ENCODE data around the gene ABCC2. TPM values are rescaled to one million over a fixed set of nuclear protein-coding genes. Genes with fewer than 3 reads are reported as not detected.

ABCC2 gene
- total RNA-seq, 1 experiment from 2014 or later = 6.5 TPM

DNA sequence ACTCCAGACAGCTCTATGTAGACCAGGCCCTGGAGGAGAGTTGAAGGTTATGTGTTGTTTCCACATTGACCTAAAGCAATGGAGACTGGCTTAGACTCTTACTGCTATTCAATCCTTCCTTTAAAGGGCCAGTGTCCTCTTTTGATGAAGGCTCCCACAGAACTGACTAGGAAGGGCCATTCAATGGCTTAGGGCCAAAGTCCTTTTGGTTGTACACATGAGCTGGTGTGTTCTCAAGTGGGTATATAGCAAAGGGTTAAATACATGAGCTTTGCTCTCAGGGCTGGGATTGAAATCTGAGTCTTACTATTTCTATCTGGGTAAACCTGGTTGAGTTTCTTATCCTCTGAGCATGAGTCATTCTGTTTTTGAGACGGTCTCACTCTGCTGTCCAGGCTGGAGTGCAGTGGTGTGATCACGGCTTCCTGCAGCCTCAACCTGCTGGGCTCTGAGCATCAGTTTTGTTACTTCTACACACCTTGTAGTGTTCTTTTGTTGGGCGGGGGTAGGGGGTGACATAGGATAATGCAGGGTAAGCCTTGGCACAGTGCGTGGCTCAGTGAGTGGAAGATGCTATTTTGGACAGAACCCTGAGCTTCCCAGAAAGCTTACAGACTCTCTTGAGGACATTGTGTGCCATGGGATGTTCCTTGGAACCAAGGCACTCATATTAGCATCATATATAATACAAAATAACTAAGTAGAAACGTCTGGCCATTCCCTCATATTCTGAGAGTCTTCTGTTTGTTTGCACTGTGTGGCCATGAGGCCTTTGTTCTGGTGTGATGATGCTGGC lies 90.1 kb downstream of the ABCC2 start:
- no peaks in the 10 kb centered on the region for H3K27me3 ChIP-seq (ENCODE audit: control insufficient read depth, insufficient read depth, low read length)
- H3K36me3 ChIP-seq (ENCODE audit: control insufficient read depth, insufficient read depth, low read length) = peaks cover 5% of the 10 kb centered on the region
- intact Hi-C loops (cut with micrococcal nuclease; ENCODE audit: unreplicated experiment) = no loop called here
- ATAC-seq (peak; percentile 63), DNase-seq (ENCODE audit: low read depth, low spot score) (no peak)
- TF ChIP-seq CTCF (IDR thresholded peaks at IDR 0.05) (no peak), TCF7L2 (IDR thresholded peaks at IDR 0.05; ENCODE audit: low read depth, low read length) (no peak), SIN3A (IDR thresholded peaks at IDR 0.05; ENCODE audit: borderline replicate concordance, insufficient read depth, low read depth, low read length) (no peak), POLR2AphosphoS5 (IDR thresholded peaks at IDR 0.05; ENCODE audit: low read depth, low read length) (no peak)
- TF ChIP-seq, protein P1, sequence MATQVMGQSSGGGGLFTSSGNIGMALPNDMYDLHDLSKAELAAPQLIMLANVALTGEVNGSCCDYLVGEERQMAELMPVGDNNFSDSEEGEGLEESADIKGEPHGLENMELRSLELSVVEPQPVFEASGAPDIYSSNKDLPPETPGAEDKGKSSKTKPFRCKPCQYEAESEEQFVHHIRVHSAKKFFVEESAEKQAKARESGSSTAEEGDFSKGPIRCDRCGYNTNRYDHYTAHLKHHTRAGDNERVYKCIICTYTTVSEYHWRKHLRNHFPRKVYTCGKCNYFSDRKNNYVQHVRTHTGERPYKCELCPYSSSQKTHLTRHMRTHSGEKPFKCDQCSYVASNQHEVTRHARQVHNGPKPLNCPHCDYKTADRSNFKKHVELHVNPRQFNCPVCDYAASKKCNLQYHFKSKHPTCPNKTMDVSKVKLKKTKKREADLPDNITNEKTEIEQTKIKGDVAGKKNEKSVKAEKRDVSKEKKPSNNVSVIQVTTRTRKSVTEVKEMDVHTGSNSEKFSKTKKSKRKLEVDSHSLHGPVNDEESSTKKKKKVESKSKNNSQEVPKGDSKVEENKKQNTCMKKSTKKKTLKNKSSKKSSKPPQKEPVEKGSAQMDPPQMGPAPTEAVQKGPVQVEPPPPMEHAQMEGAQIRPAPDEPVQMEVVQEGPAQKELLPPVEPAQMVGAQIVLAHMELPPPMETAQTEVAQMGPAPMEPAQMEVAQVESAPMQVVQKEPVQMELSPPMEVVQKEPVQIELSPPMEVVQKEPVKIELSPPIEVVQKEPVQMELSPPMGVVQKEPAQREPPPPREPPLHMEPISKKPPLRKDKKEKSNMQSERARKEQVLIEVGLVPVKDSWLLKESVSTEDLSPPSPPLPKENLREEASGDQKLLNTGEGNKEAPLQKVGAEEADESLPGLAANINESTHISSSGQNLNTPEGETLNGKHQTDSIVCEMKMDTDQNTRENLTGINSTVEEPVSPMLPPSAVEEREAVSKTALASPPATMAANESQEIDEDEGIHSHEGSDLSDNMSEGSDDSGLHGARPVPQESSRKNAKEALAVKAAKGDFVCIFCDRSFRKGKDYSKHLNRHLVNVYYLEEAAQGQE (IDR thresholded peaks at IDR 0.05; ENCODE audit: insufficient read depth in 1 of 2, low read depth in 2 of 2, low read length in 1 of 2) = no peak
- in situ Hi-C loops (cut with HindIII; ENCODE audit: low pct_unique_long_range_greater_than_20kb, low sequenced_read_pairs) = no loop called here
- ChIA-PET CTCF (interaction anchor here (0.6 to 1.4 kb wide), 3 partner anchors 13 to 18 kb away, joined by 3 to 5 read pairs (median 3); no protein-coding TSS in a partner anchor), POLR2A (no interaction called here)
- H3K27ac ChIP-seq (ENCODE audit: low read length) = no peak overlapping the region
- no peaks in the 10 kb centered on the region for H3K4me1 ChIP-seq (ENCODE audit: control insufficient read depth, insufficient read depth, low read length)
- H3K4me3 ChIP-seq (ENCODE audit: low read depth in 2 of 2, low read length in 2 of 2) = no peak overlapping the region
- BruUV-seq (replicated peaks) = no TSS peak
- H3K9me3 ChIP-seq (ENCODE audit: control insufficient read depth, insufficient read depth, low read depth, low read length) = no peaks in the 10 kb centered on the region

- no peak overlapping the region for H3K4me3 ChIP-seq (ENCODE audit: low read depth in 2 of 2, low read length in 2 of 2)
- no peaks in the 10 kb centered on the region for H3K9me3 ChIP-seq (ENCODE audit: control insufficient read depth, insufficient read depth, low read depth, low read length)
- TF ChIP-seq TCF7L2 (IDR thresholded peaks at IDR 0.05; ENCODE audit: low read depth, low read length) (no peak), SIN3A (IDR thresholded peaks at IDR 0.05; ENCODE audit: borderline replicate concordance, insufficient read depth, low read depth, low read length) (no peak), CTCF (IDR thresholded peaks at IDR 0.05) (no peak), POLR2AphosphoS5 (IDR thresholded peaks at IDR 0.05; ENCODE audit: low read depth, low read length) (no peak; the same call in 1 of the 2 replicates)
- TF ChIP-seq, protein P1 (IDR thresholded peaks at IDR 0.05; ENCODE audit: insufficient read depth in 1 of 2, low read depth in 2 of 2, low read length in 1 of 2) = no peak
- ChIA-PET POLR2A (no interaction called here), CTCF (interaction anchor here (0.6 to 1.4 kb wide), 2 partner anchors 14 to 172 kb away, joined by 3 to 5 read pairs; no protein-coding TSS in a partner anchor)
- no peaks in the 10 kb centered on the region for H3K27me3 ChIP-seq (ENCODE audit: control insufficient read depth, insufficient read depth, low read length)
- H3K27ac ChIP-seq (ENCODE audit: low read length) = no peak overlapping the region
- H3K4me1 ChIP-seq (ENCODE audit: control insufficient read depth, insufficient read depth, low read length) = no peaks in the 10 kb centered on the region
- intact Hi-C loops (cut with micrococcal nuclease; ENCODE audit: unreplicated experiment) (no loop called here), in situ Hi-C loops (cut with HindIII; ENCODE audit: low pct_unique_long_range_greater_than_20kb, low sequenced_read_pairs) (no loop called here)
- peaks cover 5% of the 10 kb centered on the region for H3K36me3 ChIP-seq (ENCODE audit: control insufficient read depth, insufficient read depth, low read length)
- DNase-seq (ENCODE audit: low read depth, low spot score) (no peak), ATAC-seq (peak; percentile 30; the same call in 1 of the 2 replicates)
- BruUV-seq (replicated peaks) = no TSS peak
Measured at GRCh38 chr10:99873846-99874245, 91.4 kb downstream of the ABCC2 start.
